Neutrophil (primary cell): ENCODE measurements around the gene TJP1.

Source experiments
- H3K27ac ChIP-seq: fragments of 200-600 bp; sonication (generic); 2 replicates; pipeline ENCODE4 v1.5.1; 2016; ENCODE audit warnings: mild to moderate bottlenecking, moderate library complexity
- H3K27me3 ChIP-seq: fragments of 200-600 bp; sonication (generic); 2 replicates; pipeline ENCODE4 v1.6.0; 2016; ENCODE audit warnings: mild to moderate bottlenecking
- H3K36me3 ChIP-seq: fragments of 200-600 bp; sonication (generic); 2 replicates; pipeline ENCODE4 v1.5.1; 2017
- H3K4me1 ChIP-seq, 2 experiments: fragments of 200-600 bp in 1 of 2; sonication (generic) in 1 of 2; 1 replicate in 1 of 2; 2 replicates in 1 of 2; pipeline versions ENCODE4 v1.5.1 to v1.6.1; 2013 to 2016; ENCODE audit warnings: low read depth in 1 of 2, low read length in 1 of 2, mild to moderate bottlenecking in 1 of 2, moderate library complexity in 1 of 2; ENCODE audit not compliant: control insufficient read depth in 1 of 2, insufficient read depth in 1 of 2
- H3K4me3 ChIP-seq, 2 experiments: fragments of 200-600 bp in 1 of 2; sonication (generic) in 1 of 2; 1 replicate in 1 of 2; 2 replicates in 1 of 2; pipeline ENCODE4 v1.5.1; 2013 to 2016; ENCODE audit warnings: low read depth in 1 of 2, low read length in 1 of 2, mild to moderate bottlenecking in 1 of 2, moderate library complexity in 1 of 2
- H3K9me3 ChIP-seq: fragments of 200-600 bp; sonication (generic); 2 replicates; pipeline ENCODE4 v1.5.1; 2016
- CTCF ChIP-seq: fragments of 200-600 bp; sonication (generic); IDR thresholded peaks from 2 replicates; pipeline ENCODE4 v1.5.1; 2016; ENCODE audit warnings: antibody characterized with exemption

The TJP1 gene

GRCh38 chr15:29864501-29864900, 42.2 kb upstream of the TJP1 start:
- no peak for TF ChIP-seq CTCF
- peaks cover 5% of the 10 kb centered on the region for H3K27me3 ChIP-seq
- H3K4me3 ChIP-seq: no peak overlapping the region
- no peak overlapping the region for H3K27ac ChIP-seq
- no peaks in the 10 kb centered on the region for H3K4me1 ChIP-seq
- no peaks in the 10 kb centered on the region for H3K9me3 ChIP-seq
- no peaks in the 10 kb centered on the region for H3K36me3 ChIP-seq

GRCh38 chr15:29863438-29863837, 41.2 kb upstream of the TJP1 start:
- no peak overlapping the region for H3K4me3 ChIP-seq
- H3K36me3 ChIP-seq: no peaks in the 10 kb centered on the region
- H3K9me3 ChIP-seq: no peaks in the 10 kb centered on the region
- TF ChIP-seq CTCF: no peak
- peaks cover 5% of the 10 kb centered on the region for H3K27me3 ChIP-seq
- H3K27ac ChIP-seq: no peak overlapping the region
- H3K4me1 ChIP-seq: no peaks in the 10 kb centered on the region

- no peaks in the 10 kb centered on the region for H3K9me3 ChIP-seq
- peaks cover 5% of the 10 kb centered on the region for H3K27me3 ChIP-seq
- no peak overlapping the region for H3K4me3 ChIP-seq
- no peak overlapping the region for H3K27ac ChIP-seq
- TF ChIP-seq CTCF: no peak
- H3K36me3 ChIP-seq: no peaks in the 10 kb centered on the region
- no peaks in the 10 kb centered on the region for H3K4me1 ChIP-seq
These were observed 40.0 kb upstream of the TJP1 start for GRCh38 chr15:29862271-29862670.

- TF ChIP-seq CTCF: no peak
- Histone ChIP-seq H3K36me3 (no peaks in the 10 kb centered on the region), H3K9me3 (no peaks in the 10 kb centered on the region), H3K27me3 (peaks cover 5% of the 10 kb centered on the region), H3K4me3 (no peak overlapping the region), H3K27ac (no peak overlapping the region), H3K4me1 (no peaks in the 10 kb centered on the region)
These were observed 38.6 kb upstream of the TJP1 start for GRCh38 chr15:29860872-29861271.

GRCh38 chr15:29859973-29860715, 37.9 kb upstream of the TJP1 start:
- H3K9me3 ChIP-seq: no peaks in the 10 kb centered on the region
- H3K27me3 ChIP-seq: peaks cover 4% of the 10 kb centered on the region
- H3K4me1 ChIP-seq: no peaks in the 10 kb centered on the region
- no peaks in the 10 kb centered on the region for H3K36me3 ChIP-seq
- no peak overlapping the region for H3K4me3 ChIP-seq
- TF ChIP-seq CTCF: no peak
- no peak overlapping the region for H3K27ac ChIP-seq
